NCI-H2227 treated with DMSO at 0.1 percent for 48 hours (cell line): ENCODE results near the gene ATN1.
"Not testable (repeated sequence)": the region's sequence is repeated elsewhere in the genome, so short reads cannot be mapped to it uniquely, and the experiment has no call there.

Source experiments
- DNase-seq: peaks from one replicate; lab custom pipeline; 2025; lab: John Stamatoyannopoulos, UW

Gene ATN1

DNA sequence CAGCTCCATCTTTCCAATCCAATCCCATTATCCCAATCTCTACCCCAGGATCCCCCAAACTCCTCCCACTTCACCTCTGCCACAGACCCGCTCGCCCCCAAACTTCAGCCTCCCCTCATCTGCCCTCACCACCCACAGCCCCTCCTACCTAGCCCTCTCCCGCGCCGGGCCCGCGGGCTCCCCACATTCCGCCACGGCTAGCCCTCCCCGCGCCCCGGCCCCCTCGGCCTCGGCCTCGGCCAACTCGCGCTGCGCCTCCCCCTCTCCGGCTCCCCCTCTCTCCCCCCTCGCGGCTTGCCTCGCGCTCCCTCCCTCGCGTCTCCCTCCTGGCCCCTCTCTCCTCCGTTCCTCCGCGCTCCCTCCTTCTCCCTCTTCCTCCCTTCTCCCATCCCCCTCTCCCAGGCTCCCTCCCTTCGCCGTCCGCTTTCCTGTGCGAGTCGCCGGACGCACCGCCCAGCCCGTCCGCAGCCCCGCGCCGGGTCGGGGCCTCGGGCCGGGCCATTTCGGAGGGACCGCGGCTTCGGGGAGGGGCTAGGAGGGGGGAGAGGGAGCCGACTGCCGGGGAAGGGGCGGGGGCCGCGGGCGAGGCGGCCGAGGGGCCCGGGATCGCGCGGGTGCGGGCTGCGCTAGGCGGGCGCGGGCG is at the start of gene ATN1:
Gene ATN1 (plus strand): TSS at position 581 of the 643 bp plus-strand sequence. CDS start 6,043 bp downstream, outside the sequence.
- DNase-seq = peak; percentile 52

DNA sequence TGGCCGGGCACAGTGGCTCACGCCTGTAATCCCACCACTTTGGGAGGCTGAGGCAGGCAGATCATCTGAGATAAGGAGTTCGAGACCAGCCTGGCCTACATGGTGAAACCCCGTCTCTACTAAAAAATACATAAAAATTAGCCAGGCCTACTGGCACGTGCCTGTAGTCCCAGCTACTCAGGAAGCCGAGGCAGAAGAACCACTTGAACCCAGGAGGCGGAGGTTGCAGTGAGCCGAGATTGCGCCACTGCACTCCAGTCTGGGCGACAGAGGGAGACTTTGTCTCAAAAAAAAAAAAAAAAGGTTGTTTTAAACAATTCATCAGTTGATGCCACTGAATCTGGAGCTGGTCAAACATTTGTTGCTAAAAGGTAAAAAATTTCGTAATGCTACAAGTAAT is 47.9 kb upstream of the ATN1 start:
- DNase-seq = not testable (repeated sequence)

GRCh38 chr12:6883252-6883651 is 44.5 kb upstream of the ATN1 start:
- no peak for DNase-seq

- no peak for DNase-seq
These were observed 44.1 kb upstream of the ATN1 start for GRCh38 chr12:6883683-6884082.

DNA sequence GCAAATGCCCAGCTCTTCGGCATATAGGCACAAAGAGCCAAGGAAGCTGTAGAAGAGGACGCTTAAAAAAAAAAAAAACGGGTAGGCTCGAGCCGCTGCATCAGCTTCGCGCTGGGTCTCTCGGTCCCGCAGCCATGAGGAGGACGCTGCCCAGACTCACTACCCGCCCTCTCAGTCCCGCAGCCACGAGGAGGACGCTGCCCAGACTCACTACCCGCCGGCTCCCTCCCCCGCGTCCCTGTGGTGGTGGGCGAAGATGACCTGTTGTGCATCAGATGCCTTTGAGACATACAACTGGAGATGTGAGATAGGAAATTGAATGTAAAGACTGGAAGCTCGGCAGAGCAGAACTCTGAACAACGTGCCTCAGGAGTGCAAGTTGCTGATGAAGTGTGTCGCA is 43.2 kb upstream of the ATN1 start:
- DNase-seq = no peak

DNA sequence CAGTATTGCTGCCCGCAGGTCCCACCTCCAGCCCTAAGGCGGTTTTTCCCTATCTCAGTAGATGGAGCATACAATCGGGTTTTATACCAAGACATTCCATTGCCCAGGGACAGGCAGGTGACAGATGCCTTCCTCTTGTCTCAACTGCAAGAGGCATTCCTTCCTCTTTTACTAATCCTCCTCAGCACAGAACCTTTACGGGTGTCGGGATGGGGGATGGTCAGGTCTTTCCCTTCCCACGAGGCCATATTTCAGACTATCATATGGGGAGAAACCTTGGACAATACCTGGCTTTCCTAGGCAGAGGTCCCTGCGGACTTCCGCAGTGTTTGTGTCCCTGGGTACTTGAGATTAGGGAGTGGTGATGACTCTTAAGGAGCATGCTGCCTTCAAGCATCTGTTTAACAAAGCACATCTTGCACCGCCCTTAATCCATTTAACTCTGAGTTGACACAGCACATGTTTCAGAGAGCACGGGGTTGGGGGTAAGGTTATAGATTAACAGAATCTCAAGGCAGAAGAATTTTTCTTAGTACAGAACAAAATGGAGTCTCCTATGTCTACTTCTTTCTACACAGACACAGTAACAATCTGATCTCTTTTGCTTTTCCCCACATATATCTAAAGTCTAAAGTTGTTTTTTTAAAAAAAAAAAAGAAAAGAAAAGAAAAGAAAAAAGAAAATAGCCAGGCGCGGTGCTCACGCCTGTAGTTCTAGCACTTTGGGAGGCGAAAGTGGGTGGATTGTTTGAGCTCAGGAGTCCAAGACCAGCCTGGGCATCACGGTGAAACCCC is 41.4 kb upstream of the ATN1 start:
- not testable (repeated sequence) for DNase-seq

DNA sequence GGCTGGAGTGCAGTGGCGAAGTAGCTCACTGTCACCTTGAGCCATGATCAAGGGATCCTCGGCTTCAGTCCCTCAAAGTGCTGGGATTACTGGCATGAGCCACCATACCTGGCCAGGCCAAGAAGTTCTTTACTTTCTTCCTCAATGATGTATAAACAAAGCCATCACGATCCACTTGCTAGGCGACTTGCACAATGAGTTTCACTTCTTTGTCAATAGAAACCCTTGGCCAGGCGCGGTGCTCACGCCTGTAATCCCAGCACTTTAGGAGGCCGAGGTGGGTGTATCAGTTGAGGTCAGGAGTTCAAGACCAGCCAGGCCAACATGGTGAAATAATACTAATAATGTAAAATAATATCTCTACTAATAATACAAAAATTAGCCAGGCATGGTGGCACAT is 40.3 kb upstream of the ATN1 start:
- DNase-seq = no peak

- DNase-seq = no peak
These were observed 39.4 kb upstream of the ATN1 start for GRCh38 chr12:6888360-6888759.

- DNase-seq = not testable (repeated sequence)
These were observed 39.0 kb upstream of the ATN1 start for GRCh38 chr12:6888794-6889193.

DNA sequence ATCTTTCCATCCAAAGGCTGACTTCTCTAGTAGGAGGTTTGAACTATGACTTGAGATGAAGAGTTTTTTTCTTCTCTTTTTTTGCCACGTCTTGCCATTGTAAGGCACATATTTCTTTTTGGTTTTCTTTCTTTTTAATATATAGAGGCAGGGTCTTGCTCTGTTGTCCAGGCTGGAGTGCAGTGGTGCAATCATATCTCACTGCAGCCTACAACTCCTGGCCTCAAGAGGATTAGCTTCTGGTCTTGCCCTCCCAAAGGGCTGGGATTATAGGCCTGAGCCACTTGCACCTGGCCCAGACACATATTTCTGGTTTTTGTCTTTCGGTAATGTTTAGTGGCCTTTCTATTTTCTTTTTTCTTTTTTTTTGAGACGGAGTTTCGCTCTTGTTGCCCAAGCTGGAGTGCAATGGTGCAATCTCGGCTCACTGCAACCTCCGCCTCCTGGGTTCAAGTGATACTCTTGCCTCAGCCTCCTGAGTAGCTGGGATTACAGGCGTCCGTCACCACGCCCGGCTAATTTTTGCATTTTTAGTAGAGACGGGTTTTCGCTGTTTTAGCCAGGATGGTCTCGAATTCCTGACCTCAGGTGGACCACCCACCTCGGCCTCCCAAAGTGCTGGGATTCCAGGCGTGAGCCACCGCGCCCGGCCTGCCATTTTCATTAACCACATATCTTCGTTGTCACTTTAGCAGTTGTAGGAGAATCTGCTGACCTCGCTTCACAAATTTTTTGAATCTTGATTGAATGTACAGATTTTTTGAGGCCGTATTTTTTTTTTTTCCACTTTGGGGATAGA is 37.8 kb upstream of the ATN1 start:
- not testable (repeated sequence) for DNase-seq

DNA sequence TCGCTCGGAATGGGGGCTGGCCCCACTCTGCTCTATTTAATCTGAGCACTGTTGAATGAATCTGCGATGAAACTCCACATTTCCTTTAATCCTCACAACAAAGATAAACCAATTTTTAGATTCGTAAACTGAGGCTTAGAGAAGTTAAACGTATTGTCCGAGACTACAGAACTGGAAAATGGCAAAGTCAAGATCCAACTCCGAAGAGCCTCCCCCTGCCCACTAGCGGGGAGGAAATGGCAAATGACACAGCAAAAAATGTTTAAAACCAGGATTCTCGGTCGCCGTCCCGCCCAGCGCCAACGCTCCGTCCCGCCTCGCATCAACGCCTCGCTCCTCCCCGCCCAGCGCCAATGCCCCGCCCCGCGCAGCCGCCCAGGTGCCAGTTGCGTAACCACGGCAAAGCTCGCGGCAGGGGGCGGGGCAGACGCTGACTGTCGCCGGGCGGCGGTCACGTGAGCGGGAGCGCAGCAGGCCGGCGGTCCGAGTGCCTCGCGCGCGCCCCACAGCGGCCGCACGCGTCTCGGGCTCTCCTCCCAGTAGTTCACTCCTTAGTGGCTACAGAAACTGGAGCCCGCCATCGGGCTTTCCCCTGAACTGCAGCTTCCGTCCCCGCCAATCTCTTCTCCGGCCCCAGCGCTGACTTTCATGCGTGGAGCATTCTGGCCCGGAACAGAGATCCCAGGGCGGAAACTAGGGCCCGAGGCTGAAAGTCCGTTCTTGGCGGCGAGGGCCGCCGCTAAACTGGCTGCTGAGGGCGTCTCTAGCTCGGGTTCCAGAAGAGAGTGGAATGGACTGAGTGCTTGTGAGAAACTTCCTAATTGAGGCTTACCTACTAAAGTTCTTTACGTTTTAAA is 36.7 kb upstream of the ATN1 start:
- peak; percentile 92 for DNase-seq

DNA sequence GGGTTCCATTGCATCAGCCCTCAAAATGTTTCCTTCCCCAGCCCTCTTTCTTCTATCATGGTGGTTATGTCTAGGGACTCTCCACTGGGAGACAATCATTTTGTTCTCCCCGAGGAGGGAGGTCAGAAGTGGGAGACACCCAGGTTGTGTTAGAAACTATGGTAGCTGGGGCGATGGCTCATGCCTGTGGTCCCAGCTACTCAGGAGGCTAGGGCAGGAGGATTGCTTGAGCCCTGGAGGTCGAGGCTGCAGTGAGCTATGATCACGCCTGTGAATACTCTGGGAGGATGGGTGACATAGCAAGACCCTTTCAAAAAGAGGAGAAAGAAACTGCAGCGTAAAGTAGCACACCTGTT is 36.1 kb upstream of the ATN1 start:
- no peak for DNase-seq

DNA sequence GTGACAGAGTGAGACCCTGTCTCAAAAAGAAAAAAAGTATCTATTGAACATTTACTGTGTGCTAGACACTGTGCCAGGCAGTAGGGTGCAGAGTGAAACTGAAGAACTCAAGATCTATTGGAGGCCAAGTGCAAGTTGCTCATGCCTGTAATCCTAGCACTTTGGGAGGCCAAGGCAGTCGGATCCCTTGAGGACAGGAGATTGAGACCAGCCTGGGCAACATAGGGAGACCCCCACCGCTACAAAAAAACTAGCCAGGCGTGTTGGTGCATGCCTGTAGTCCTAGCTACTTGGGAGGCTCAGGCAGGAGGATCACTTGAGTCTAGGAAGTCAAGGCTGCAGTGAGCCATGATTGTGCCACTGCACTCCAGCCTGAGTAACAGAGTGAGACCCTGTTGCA is 35.1 kb upstream of the ATN1 start:
- not testable (repeated sequence) for DNase-seq

DNA sequence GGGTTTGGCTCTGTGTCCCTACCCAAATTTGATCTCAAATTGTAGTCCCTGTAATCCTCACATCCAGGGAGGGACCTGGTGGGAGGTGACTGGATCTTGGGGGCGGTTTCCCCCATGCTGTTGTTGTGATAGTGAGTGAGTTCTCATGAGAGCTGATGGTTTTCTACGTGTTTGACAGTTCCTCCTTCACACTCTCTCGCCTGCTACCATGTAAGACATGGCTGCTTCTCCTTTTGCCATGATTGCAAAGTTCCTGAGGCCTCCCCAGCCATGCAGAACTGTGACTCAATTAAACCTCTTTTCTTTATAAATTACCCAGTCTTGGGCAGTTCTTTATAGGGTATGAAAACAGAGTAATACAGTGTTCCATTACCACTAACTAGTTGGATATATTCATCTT is 33.4 kb upstream of the ATN1 start:
- DNase-seq = no peak

DNA sequence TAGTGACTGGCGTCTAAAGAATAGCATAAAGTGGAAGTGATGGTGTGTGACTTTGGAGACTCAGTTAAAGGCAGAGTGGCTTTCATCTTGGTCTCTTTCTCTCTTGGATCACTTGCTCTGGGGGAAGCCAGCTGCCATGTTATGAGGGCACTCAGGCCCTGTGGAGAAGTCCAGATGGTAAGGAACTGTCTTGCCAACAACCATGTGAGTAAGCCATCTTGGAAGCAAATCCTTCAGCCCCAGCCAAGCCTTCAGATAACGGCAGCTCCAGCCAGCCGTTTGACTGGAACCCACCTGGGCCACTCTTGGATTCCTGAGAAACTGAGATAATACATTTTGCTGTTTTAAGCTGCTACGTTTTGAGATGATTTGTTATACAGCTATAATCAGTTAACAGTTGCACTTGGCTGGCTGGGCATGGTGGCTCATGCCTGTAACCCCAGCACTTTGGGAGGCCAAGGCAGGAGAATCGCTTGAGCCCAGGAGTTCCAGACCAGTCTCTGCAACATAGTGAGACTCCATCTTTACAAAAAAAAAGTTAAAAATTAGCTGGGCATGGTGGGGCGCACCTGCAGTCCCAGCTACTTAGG is 30.8 kb upstream of the ATN1 start:
- DNase-seq = no peak

DNA sequence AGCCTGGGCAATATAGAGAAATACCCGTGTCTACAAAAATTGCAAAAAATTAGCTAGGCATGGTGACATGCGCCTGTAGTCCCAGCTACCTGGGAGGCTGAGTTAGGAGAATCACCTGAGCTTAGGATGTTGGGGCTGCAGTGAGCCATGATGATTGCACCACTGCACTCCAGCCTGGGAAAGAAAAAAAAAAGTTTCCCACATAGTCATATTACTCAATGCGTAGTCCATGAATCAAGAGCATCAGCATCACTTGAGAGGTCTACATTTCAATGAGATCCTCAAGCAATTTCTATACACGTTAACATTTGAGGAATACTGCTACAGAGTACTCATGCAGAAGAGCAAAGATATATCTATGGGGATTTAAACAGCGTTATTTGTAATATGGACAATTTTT is 28.3 kb upstream of the ATN1 start:
- DNase-seq = no peak

- no peak for DNase-seq
These were observed 27.8 kb upstream of the ATN1 start for GRCh38 chr12:6899837-6900519.

DNA sequence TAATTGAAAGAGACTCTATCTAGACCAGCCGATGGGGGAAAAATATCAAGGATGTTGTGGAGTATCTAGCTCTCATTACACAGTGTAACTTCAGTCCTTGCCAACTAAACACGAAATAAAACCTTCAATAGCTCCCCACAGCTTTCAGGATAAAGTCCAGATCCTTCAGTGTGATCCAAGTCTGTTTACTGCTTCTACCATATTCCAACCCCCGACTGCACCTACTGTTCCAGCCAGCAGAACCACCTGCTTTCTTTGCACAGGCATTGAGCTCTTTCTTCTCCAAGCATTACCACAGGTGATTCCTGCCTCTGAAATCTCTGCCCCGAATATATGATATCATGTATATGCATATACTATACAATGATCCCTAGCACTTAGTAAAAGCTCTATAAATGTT is 25.3 kb upstream of the ATN1 start:
- no peak for DNase-seq

DNA sequence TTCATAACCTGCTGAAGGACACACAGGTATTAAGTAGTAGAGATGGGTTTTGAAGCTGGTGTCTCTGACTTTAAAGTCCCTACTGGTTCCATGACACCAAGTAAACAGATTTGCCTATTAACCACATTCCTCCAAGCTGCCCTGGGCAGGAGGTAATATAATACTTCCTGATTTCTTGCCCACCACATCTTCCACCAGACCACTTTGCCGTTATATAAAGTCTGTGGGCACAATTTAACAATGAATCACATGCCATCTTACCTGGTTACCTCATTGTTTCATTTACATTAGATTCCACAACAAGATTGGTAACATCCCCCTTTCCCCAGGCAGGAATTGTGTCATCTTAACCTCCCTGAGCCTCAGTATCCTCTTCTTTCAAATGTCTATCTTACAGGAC is 24.0 kb upstream of the ATN1 start:
- no peak for DNase-seq

GRCh38 chr12:6904280-6905276 is 23.2 kb upstream of the ATN1 start, which contains the start of gene LRRC23:
Gene LRRC23, plus strand, starts transcription at chr12:6904822. Its CDS starts 812 bp downstream, at chr12:6905634.
- peak; percentile 97 for DNase-seq
